DND-41 (cell line): ENCODE data around the gene CYP27A1.

Source experiments
- EZH2 ChIP-seq: IDR thresholded peaks from 3 replicates; pipeline ENCODE4 v1.6.1; 2012; ENCODE audit warnings: borderline replicate concordance, low read depth, mild to moderate bottlenecking, moderate library complexity, low read length, inconsistent platforms; ENCODE audit not compliant: severe bottlenecking
- TF ChIP-seq, protein P1 (sequence below): IDR thresholded peaks from 2 replicates; pipeline ENCODE4 v1.5.1; 2012; ENCODE audit warnings: borderline replicate concordance, low read length, moderate library complexity, mild to moderate bottlenecking; ENCODE audit not compliant: poor library complexity, severe bottlenecking; ENCODE audit errors: extremely low read depth

DNA sequence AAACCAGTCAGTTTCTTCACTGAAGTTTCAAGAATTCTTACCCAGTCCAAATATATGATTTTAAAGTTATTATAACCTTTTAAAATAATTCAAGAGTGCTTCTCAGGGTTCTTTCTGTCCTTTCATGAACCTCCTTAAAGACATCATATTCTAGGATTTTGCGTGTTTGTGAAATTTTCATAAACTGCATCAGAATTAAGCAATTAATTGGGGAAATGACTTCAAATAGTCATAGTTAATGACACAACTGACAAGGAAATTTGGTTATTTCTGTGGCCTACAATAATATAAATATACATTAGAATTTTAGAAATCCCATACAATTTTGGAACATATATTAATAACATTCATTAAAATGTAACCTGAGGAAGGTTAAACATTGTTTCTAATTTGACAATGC, 10.5 kb downstream of the CYP27A1 start:
- TF ChIP-seq, protein P1, sequence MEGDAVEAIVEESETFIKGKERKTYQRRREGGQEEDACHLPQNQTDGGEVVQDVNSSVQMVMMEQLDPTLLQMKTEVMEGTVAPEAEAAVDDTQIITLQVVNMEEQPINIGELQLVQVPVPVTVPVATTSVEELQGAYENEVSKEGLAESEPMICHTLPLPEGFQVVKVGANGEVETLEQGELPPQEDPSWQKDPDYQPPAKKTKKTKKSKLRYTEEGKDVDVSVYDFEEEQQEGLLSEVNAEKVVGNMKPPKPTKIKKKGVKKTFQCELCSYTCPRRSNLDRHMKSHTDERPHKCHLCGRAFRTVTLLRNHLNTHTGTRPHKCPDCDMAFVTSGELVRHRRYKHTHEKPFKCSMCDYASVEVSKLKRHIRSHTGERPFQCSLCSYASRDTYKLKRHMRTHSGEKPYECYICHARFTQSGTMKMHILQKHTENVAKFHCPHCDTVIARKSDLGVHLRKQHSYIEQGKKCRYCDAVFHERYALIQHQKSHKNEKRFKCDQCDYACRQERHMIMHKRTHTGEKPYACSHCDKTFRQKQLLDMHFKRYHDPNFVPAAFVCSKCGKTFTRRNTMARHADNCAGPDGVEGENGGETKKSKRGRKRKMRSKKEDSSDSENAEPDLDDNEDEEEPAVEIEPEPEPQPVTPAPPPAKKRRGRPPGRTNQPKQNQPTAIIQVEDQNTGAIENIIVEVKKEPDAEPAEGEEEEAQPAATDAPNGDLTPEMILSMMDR = no peak
- no peak for TF ChIP-seq EZH2
